KMS-11 (cell line): ENCODE data around the gene PRKAG3.

Source experiments
- H2AFZ ChIP-seq: fragments of 200-600 bp; sonication (generic); 2 replicates; pipeline ENCODE4 v1.6.1; 2016; ENCODE audit warnings: antibody characterized with exemption, mixed run types, low read depth
- H3K27ac ChIP-seq: fragments of 200-600 bp; sonication (generic); 2 replicates; pipeline ENCODE4 v1.6.1; 2016; ENCODE audit warnings: mild to moderate bottlenecking, mixed run types
- H3K27me3 ChIP-seq: fragments of 200-600 bp; sonication (generic); 2 replicates; pipeline ENCODE4 v1.6.1; 2017; ENCODE audit warnings: mild to moderate bottlenecking, low read depth, mixed run types, moderate library complexity; ENCODE audit not compliant: insufficient read depth
- H3K36me3 ChIP-seq: fragments of 200-600 bp; sonication (generic); 2 replicates; pipeline ENCODE4 v1.6.1; 2017; ENCODE audit warnings: mild to moderate bottlenecking, mixed run types; ENCODE audit not compliant: insufficient read depth
- H3K4me1 ChIP-seq: fragments of 200-600 bp; sonication (generic); 2 replicates; pipeline ENCODE4 v1.6.1; 2016; ENCODE audit warnings: mild to moderate bottlenecking, low read depth, mixed run types; ENCODE audit not compliant: poor library complexity, severe bottlenecking
- H3K4me2 ChIP-seq: fragments of 200-600 bp; sonication (generic); 2 replicates; pipeline ENCODE4 v1.7.0; 2016; ENCODE audit warnings: mild to moderate bottlenecking, mixed run types
- H3K4me3 ChIP-seq: fragments of 200-600 bp; sonication (generic); IDR thresholded peaks from 2 replicates; pipeline ENCODE4 v1.6.1; 2017; ENCODE audit warnings: low read depth, low read length, mixed read lengths; ENCODE audit not compliant: insufficient read depth
- H3K79me2 ChIP-seq: fragments of 200-600 bp; sonication (generic); 2 replicates; pipeline ENCODE4 v1.6.1; 2016; ENCODE audit warnings: low read depth, mixed run types; ENCODE audit not compliant: insufficient read depth
- H3K9ac ChIP-seq: fragments of 200-600 bp; sonication (generic); 2 replicates; pipeline ENCODE4 v1.6.1; 2016; ENCODE audit warnings: mild to moderate bottlenecking, mixed run types
- H4K20me1 ChIP-seq: fragments of 200-600 bp; sonication (generic); 2 replicates; pipeline ENCODE4 v1.6.1; 2016; ENCODE audit warnings: mild to moderate bottlenecking, mixed run types; ENCODE audit not compliant: insufficient read depth
- CTCF ChIP-seq: fragments of 200-600 bp; sonication (generic); conservative IDR thresholded peaks from 2 replicates; pipeline ENCODE4 v1.6.1; 2017; ENCODE audit warnings: low read depth, mild to moderate bottlenecking, antibody characterized with exemption, low read length, moderate library complexity, mixed read lengths

PRKAG3 gene

GRCh38 chr2:218815244-218815637, 16.4 kb downstream of the PRKAG3 start:
- Histone ChIP-seq H3K4me1 (no peaks in the 10 kb centered on the region), H3K27ac (no peak overlapping the region), H3K9ac (no peak overlapping the region), H3K4me3 (no peak overlapping the region), H2AFZ (no peak overlapping the region), H4K20me1 (no peaks in the 10 kb centered on the region), H3K79me2 (no peaks in the 10 kb centered on the region), H3K4me2 (no peak overlapping the region), H3K27me3 (no peaks in the 10 kb centered on the region), H3K36me3 (no peaks in the 10 kb centered on the region)
- no peak for TF ChIP-seq CTCF

GRCh38 chr2:218814540-218815243, 16.9 kb downstream of the PRKAG3 start:
- H3K4me2 ChIP-seq, result no peak overlapping the region
- TF ChIP-seq CTCF, result no peak
- no peak overlapping the region for H3K27ac ChIP-seq

DNA sequence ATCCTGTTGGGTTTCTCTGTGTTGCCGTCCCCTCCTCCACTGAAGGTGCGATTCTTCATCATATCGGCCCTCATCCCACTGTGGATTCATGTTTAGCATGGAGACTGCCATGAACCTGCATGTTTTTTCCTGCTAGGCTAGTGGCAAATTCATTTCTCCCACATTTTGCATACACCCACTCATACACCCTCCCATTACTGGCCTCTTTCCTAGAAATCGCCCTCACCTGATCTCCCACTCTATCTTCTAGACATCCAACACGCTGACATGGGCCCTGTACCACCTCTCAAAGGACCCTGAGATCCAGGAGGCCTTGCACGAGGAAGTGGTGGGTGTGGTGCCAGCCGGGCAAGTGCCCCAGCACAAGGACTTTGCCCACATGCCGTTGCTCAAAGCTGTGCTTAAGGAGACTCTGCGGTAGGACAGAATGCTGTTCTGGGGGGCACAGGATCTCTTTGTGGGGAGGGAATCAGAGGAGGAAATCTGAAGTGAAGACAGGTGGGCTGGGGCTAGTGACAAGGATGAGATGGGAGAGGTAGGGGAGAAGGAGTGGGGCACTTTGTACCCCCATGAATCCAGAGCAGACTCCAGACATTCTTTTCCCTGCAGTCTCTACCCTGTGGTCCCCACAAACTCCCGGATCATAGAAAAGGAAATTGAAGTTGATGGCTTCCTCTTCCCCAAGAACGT, 17.7 kb downstream of the PRKAG3 start:
- Histone ChIP-seq H3K9ac (no peak overlapping the region), H3K4me3 (no peak overlapping the region), H4K20me1 (no peaks in the 10 kb centered on the region), H3K4me2 (no peak overlapping the region), H3K27ac (no peak overlapping the region), H3K27me3 (no peaks in the 10 kb centered on the region), H3K36me3 (no peaks in the 10 kb centered on the region), H3K79me2 (no peaks in the 10 kb centered on the region), H2AFZ (no peak overlapping the region), H3K4me1 (no peaks in the 10 kb centered on the region)
- TF ChIP-seq CTCF, result no peak

More at GRCh38 chr2:218814540-218815243, 16.9 kb downstream of the PRKAG3 start:
- H4K20me1 ChIP-seq, result no peaks in the 10 kb centered on the region
- no peaks in the 10 kb centered on the region for H3K27me3 ChIP-seq
- no peaks in the 10 kb centered on the region for H3K79me2 ChIP-seq
- no peaks in the 10 kb centered on the region for H3K4me1 ChIP-seq
- H2AFZ ChIP-seq, result no peak overlapping the region
- H3K36me3 ChIP-seq, result no peaks in the 10 kb centered on the region
- H3K9ac ChIP-seq, result no peak overlapping the region
- no peak overlapping the region for H3K4me3 ChIP-seq

GRCh38 chr2:218812861-218813260, 18.7 kb downstream of the PRKAG3 start:
- TF ChIP-seq CTCF, result no peak
- Histone ChIP-seq H3K27ac (no peak overlapping the region), H3K4me1 (no peaks in the 10 kb centered on the region), H3K36me3 (no peaks in the 10 kb centered on the region), H3K27me3 (no peaks in the 10 kb centered on the region), H3K9ac (no peak overlapping the region), H3K79me2 (no peaks in the 10 kb centered on the region), H2AFZ (no peak overlapping the region), H4K20me1 (no peaks in the 10 kb centered on the region), H3K4me3 (no peak overlapping the region), H3K4me2 (no peak overlapping the region)
